Measurements from ENCODE around the gene MTM1.

Gene MTM1

GRCh38 chrX:150616179-150616862, 47.9 kb downstream of the MTM1 start:
- POLR2A ChIA-PET = no interaction called here
- H3K27me3 ChIP-seq (replicated peaks in 2 of 5; ENCODE audit: control insufficient read depth in 4 of 5, insufficient read depth in 5 of 5, low read length in 4 of 5) = no peaks in the 10 kb centered on the region
- peaks cover 0 to 4% (median 0%) of the 10 kb centered on the region in 5 experiments for H3K9me3 ChIP-seq (ENCODE audit: control extremely low read depth in 1 of 5, control insufficient read depth in 4 of 5, insufficient read depth in 2 of 5, low read depth in 1 of 5, low read length in 4 of 5)
- no peaks in the 10 kb centered on the region for H3K4me1 ChIP-seq (ENCODE audit: control extremely low read depth in 1 of 4, control insufficient read depth in 4 of 4, insufficient read depth in 4 of 4, low read length in 3 of 4)
- H3K4me3 ChIP-seq (ENCODE audit: control insufficient read depth in 1 of 7, extremely low read depth in 1 of 7, insufficient read depth in 4 of 7, low read depth in 2 of 7, low read length in 6 of 7) = no peak overlapping the region
- WGBS (ENCODE audit: insufficient coverage) = 49% methylated on average over 3 of the region's 7 CpGs
- no peak overlapping the region for H3K27ac ChIP-seq (ENCODE audit: insufficient read depth in 1 of 2, low read depth in 1 of 2, low read length in 2 of 2, poor library complexity in 1 of 2, severe bottlenecking in 2 of 2)
- peak; percentile 31 to 73 (median 54) for DNase-seq
- CTCF ChIA-PET = no interaction called here
- peaks cover 2 to 29% (median 12%) of the 10 kb centered on the region in 4 experiments for H3K36me3 ChIP-seq (ENCODE audit: control insufficient read depth in 4 of 4, insufficient read depth in 4 of 4, low read length in 3 of 4)

- DNase-seq = peak in 1 of 3 donors; percentile 2
- no peak overlapping the region for H3K27ac ChIP-seq (ENCODE audit: insufficient read depth in 1 of 2, low read depth in 1 of 2, low read length in 2 of 2, poor library complexity in 1 of 2, severe bottlenecking in 2 of 2)
- POLR2A ChIA-PET = no interaction called here
- H3K4me3 ChIP-seq (ENCODE audit: control insufficient read depth in 1 of 7, extremely low read depth in 1 of 7, insufficient read depth in 4 of 7, low read depth in 2 of 7, low read length in 6 of 7) = no peak overlapping the region
- WGBS (ENCODE audit: insufficient coverage) = 90% methylated on average over 1 of the region's 2 CpGs
- H3K27me3 ChIP-seq (replicated peaks in 2 of 5; ENCODE audit: control insufficient read depth in 4 of 5, insufficient read depth in 5 of 5, low read length in 4 of 5) = no peaks in the 10 kb centered on the region
- H3K9me3 ChIP-seq (ENCODE audit: control extremely low read depth in 1 of 5, control insufficient read depth in 4 of 5, insufficient read depth in 2 of 5, low read depth in 1 of 5, low read length in 4 of 5) = peaks cover 0 to 4% (median 0%) of the 10 kb centered on the region in 5 experiments
- CTCF ChIA-PET = no interaction called here
- peaks cover 2 to 31% (median 14%) of the 10 kb centered on the region in 4 experiments for H3K36me3 ChIP-seq (ENCODE audit: control insufficient read depth in 4 of 4, insufficient read depth in 4 of 4, low read length in 3 of 4)
- no peaks in the 10 kb centered on the region for H3K4me1 ChIP-seq (ENCODE audit: control extremely low read depth in 1 of 4, control insufficient read depth in 4 of 4, insufficient read depth in 4 of 4, low read length in 3 of 4)
These were observed 48.4 kb downstream of the MTM1 start for GRCh38 chrX:150616863-150617198.

GRCh38 chrX:150621652-150622051, 53.2 kb downstream of the MTM1 start:
- DNase-seq = peak in 2 of 3 donors; percentile 23 to 40
- no peaks in the 10 kb centered on the region for H3K9me3 ChIP-seq (ENCODE audit: control extremely low read depth in 1 of 5, control insufficient read depth in 4 of 5, insufficient read depth in 2 of 5, low read depth in 1 of 5, low read length in 4 of 5)
- WGBS (ENCODE audit: insufficient coverage) = 63% methylated on average over 1 of the region's 2 CpGs
- H3K4me3 ChIP-seq (ENCODE audit: control insufficient read depth in 1 of 7, extremely low read depth in 1 of 7, insufficient read depth in 4 of 7, low read depth in 2 of 7, low read length in 6 of 7) = no peak overlapping the region
- CTCF ChIA-PET = no interaction called here
- no peak overlapping the region for H3K27ac ChIP-seq (ENCODE audit: insufficient read depth in 1 of 2, low read depth in 1 of 2, low read length in 2 of 2, poor library complexity in 1 of 2, severe bottlenecking in 2 of 2)
- H3K36me3 ChIP-seq (ENCODE audit: control insufficient read depth in 4 of 4, insufficient read depth in 4 of 4, low read length in 3 of 4) = peaks cover 0 to 20% (median 11%) of the 10 kb centered on the region in 4 experiments
- H3K4me1 ChIP-seq (ENCODE audit: control extremely low read depth in 1 of 4, control insufficient read depth in 4 of 4, insufficient read depth in 4 of 4, low read length in 3 of 4) = peaks cover 0 to 2% (median 0%) of the 10 kb centered on the region in 4 experiments
- POLR2A ChIA-PET = no interaction called here
- H3K27me3 ChIP-seq (replicated peaks in 2 of 5; ENCODE audit: control insufficient read depth in 4 of 5, insufficient read depth in 5 of 5, low read length in 4 of 5) = no peaks in the 10 kb centered on the region

- no peak for DNase-seq
- no peak overlapping the region for H3K27ac ChIP-seq (ENCODE audit: insufficient read depth in 1 of 2, low read depth in 1 of 2, low read length in 2 of 2, poor library complexity in 1 of 2, severe bottlenecking in 2 of 2)
- no peaks in the 10 kb centered on the region for H3K27me3 ChIP-seq (replicated peaks in 2 of 5; ENCODE audit: control insufficient read depth in 4 of 5, insufficient read depth in 5 of 5, low read length in 4 of 5)
- CTCF ChIA-PET = no interaction called here
- no peak overlapping the region for H3K4me3 ChIP-seq (ENCODE audit: control insufficient read depth in 1 of 7, extremely low read depth in 1 of 7, insufficient read depth in 4 of 7, low read depth in 2 of 7, low read length in 6 of 7)
- peaks cover 0 to 2% (median 0%) of the 10 kb centered on the region in 4 experiments for H3K4me1 ChIP-seq (ENCODE audit: control extremely low read depth in 1 of 4, control insufficient read depth in 4 of 4, insufficient read depth in 4 of 4, low read length in 3 of 4)
- POLR2A ChIA-PET = no interaction called here
- no peaks in the 10 kb centered on the region for H3K9me3 ChIP-seq (ENCODE audit: control extremely low read depth in 1 of 5, control insufficient read depth in 4 of 5, insufficient read depth in 2 of 5, low read depth in 1 of 5, low read length in 4 of 5)
- H3K36me3 ChIP-seq (ENCODE audit: control insufficient read depth in 4 of 4, insufficient read depth in 4 of 4, low read length in 3 of 4) = peaks cover 7 to 25% (median 13%) of the 10 kb centered on the region in 4 experiments
These were observed 55.2 kb downstream of the MTM1 start for GRCh38 chrX:150623583-150623982.

DNA sequence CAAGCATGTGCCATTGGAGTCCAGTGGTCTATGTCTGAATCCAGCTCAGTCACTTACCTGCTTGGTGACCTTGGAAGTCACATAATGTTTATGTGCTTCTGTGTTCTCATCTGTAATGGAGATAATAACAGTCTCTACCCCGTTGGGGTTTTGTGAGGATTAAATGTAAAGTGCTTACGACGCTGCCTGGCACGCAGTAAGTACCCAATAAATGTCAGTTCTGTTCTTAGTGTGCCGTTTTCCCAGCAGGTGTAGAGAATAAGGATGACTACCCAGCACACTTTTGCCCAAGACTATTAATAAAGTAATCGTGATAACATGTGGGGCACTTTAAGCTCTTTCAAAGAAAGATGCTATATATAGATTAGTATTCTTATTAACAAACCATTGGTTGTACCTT, 56.7 kb downstream of the MTM1 start:
- 87% methylated on average over 3 of the region's 6 CpGs for WGBS (ENCODE audit: insufficient coverage)
- Histone ChIP-seq H3K9me3 (ENCODE audit: control extremely low read depth in 1 of 5, control insufficient read depth in 4 of 5, insufficient read depth in 2 of 5, low read depth in 1 of 5, low read length in 4 of 5) (no peaks in the 10 kb centered on the region), H3K36me3 (ENCODE audit: control insufficient read depth in 4 of 4, insufficient read depth in 4 of 4, low read length in 3 of 4) (peaks cover 7 to 32% (median 16%) of the 10 kb centered on the region in 4 experiments), H3K27me3 (replicated peaks in 2 of 5; ENCODE audit: control insufficient read depth in 4 of 5, insufficient read depth in 5 of 5, low read length in 4 of 5) (no peaks in the 10 kb centered on the region), H3K4me1 (ENCODE audit: control extremely low read depth in 1 of 4, control insufficient read depth in 4 of 4, insufficient read depth in 4 of 4, low read length in 3 of 4) (peaks cover 0 to 2% (median 0%) of the 10 kb centered on the region in 4 experiments), H3K4me3 (ENCODE audit: control insufficient read depth in 1 of 7, extremely low read depth in 1 of 7, insufficient read depth in 4 of 7, low read depth in 2 of 7, low read length in 6 of 7) (no peak overlapping the region), H3K27ac (ENCODE audit: insufficient read depth in 1 of 2, low read depth in 1 of 2, low read length in 2 of 2, poor library complexity in 1 of 2, severe bottlenecking in 2 of 2) (no peak overlapping the region)
- CTCF ChIA-PET = no interaction called here
- POLR2A ChIA-PET = no interaction called here
- no peak for DNase-seq

DNA sequence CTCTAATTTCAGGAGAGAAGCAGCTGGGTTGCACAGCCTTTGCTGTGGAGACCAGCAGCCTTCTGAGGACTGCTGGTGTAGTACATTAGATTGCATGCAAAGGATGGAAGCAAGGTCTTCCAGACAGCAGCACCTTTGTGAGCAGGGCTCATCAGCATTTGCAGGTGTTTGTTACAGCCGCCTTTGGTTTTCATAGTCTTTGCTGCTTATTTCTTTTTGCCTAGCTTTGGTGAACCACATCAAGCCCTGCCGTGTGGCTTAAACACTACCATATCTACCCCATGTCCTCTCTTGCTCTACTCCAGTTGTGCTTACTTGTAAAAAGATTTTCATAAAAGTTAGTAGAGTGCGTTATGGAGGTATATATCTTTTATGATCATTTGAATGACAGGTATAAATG, 57.5 kb downstream of the MTM1 start:
- WGBS (ENCODE audit: insufficient coverage) = 83% methylated on average over 1 of the region's 3 CpGs
- POLR2A ChIA-PET = no interaction called here
- Histone ChIP-seq H3K27me3 (replicated peaks in 2 of 5; ENCODE audit: control insufficient read depth in 4 of 5, insufficient read depth in 5 of 5, low read length in 4 of 5) (no peaks in the 10 kb centered on the region), H3K4me3 (ENCODE audit: control insufficient read depth in 1 of 7, extremely low read depth in 1 of 7, insufficient read depth in 4 of 7, low read depth in 2 of 7, low read length in 6 of 7) (no peak overlapping the region), H3K9me3 (ENCODE audit: control extremely low read depth in 1 of 5, control insufficient read depth in 4 of 5, insufficient read depth in 2 of 5, low read depth in 1 of 5, low read length in 4 of 5) (no peaks in the 10 kb centered on the region), H3K36me3 (ENCODE audit: control insufficient read depth in 4 of 4, insufficient read depth in 4 of 4, low read length in 3 of 4) (peaks cover 7 to 30% (median 16%) of the 10 kb centered on the region in 4 experiments), H3K27ac (ENCODE audit: insufficient read depth in 1 of 2, low read depth in 1 of 2, low read length in 2 of 2, poor library complexity in 1 of 2, severe bottlenecking in 2 of 2) (no peak overlapping the region), H3K4me1 (ENCODE audit: control extremely low read depth in 1 of 4, control insufficient read depth in 4 of 4, insufficient read depth in 4 of 4, low read length in 3 of 4) (peaks cover 0 to 2% (median 0%) of the 10 kb centered on the region in 4 experiments)
- DNase-seq = no peak
- CTCF ChIA-PET = no interaction called here

GRCh38 chrX:150627957-150628356, 59.5 kb downstream of the MTM1 start:
- CTCF ChIA-PET = no interaction called here
- Histone ChIP-seq H3K4me3 (ENCODE audit: control insufficient read depth in 1 of 7, extremely low read depth in 1 of 7, insufficient read depth in 4 of 7, low read depth in 2 of 7, low read length in 6 of 7) (no peak overlapping the region), H3K27ac (ENCODE audit: insufficient read depth in 1 of 2, low read depth in 1 of 2, low read length in 2 of 2, poor library complexity in 1 of 2, severe bottlenecking in 2 of 2) (no peak overlapping the region), H3K36me3 (ENCODE audit: control insufficient read depth in 4 of 4, insufficient read depth in 4 of 4, low read length in 3 of 4) (peaks cover 7 to 28% (median 18%) of the 10 kb centered on the region in 4 experiments), H3K9me3 (ENCODE audit: control extremely low read depth in 1 of 5, control insufficient read depth in 4 of 5, insufficient read depth in 2 of 5, low read depth in 1 of 5, low read length in 4 of 5) (no peaks in the 10 kb centered on the region), H3K4me1 (ENCODE audit: control extremely low read depth in 1 of 4, control insufficient read depth in 4 of 4, insufficient read depth in 4 of 4, low read length in 3 of 4) (no peaks in the 10 kb centered on the region), H3K27me3 (replicated peaks in 2 of 5; ENCODE audit: control insufficient read depth in 4 of 5, insufficient read depth in 5 of 5, low read length in 4 of 5) (no peaks in the 10 kb centered on the region)
- DNase-seq = no peak
- POLR2A ChIA-PET = no interaction called here
